AG20443 (cell line): Measurements from ENCODE around the gene UBASH3B.

Experiments
- DNase-seq: peaks from one replicate; pipeline ENCODE4 v3.0.0; 2012; ENCODE audit warnings: low spot score, mixed read lengths

Gene UBASH3B

DNA sequence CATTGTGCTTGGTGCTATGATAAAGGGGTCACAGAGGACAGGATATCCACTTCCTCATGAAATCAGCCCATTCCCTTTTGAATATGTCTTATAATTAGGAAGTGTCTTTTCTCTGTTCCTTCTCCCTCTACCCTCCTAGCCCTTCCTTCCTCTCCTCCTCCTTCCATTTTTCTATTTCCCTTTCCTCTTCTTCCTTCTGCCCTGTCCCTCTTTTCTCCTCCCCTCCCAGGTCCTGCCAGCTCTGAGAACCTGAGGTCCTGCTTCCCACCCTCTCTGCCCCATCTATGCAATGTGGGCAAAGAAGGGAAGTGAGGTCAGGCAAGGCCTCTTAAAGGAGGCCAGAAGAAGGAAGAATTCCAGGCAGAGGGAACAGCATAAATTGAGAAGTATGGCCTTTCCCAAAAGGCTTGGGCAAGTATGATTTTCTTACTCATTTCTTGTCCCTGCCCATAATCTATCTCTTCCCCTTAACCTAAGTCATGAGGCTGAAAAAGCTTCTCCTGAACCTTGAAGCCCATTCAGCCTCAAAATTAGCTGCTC, 7.7 kb upstream of the UBASH3B start:
- no peak for DNase-seq

DNA sequence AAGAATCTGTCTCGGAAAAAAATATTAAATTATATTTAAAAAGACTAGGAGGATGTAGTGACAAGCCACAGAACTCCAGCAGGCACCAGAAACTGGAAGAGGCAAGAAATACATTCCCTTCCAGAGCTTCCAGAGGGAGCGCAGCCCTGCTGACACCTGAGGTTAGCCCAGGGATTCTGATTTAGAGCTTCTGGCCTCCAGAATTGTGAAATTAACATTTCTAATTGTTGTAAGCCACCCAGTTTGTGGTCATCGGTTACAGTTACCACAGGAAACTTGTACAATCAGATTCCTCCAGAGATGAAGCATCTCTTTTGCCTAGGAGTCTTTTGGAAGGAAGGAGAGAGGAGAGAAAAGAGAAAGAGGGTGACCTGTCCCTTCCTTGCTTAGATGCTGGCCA, 6.4 kb upstream of the UBASH3B start:
- DNase-seq, result peak; percentile 68

DNA sequence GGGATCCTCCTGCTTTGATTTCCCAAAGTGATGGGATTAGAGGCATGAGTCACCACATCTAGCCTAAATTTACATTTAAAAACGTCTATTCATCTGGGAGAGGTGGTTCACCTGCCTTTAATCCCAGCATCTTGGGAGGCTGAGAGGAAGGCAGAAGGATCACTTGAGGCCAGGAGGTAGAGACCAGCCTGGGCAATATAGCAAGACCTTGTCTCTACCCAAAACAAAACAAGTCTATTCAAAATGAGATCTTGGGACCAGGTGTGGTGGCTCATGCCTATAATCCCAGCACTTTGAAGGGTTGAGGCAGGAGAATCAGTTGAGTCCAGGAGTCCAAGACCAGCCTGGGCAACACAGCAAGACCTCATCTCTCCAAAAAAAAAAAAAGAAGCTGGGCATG, 4.9 kb upstream of the UBASH3B start:
- no peak for DNase-seq

DNA sequence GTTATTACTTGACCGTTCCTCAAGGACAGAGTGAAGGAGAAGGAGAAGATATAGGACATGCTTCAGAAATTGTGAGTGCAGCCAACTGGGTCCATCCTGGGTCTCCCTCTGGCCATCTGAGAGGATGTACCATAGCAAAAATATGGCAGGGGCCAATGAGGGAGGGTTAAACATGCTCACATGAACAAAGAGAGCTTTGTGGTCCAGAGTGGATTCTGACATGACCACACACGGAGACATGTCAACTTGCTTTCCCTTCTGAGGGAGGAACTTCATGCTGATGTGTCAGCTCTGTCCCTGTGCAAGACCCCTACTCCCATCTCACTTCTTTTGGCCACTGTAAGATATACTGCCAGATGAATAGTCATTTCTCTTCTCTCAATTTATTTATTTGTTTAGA, 3.0 kb upstream of the UBASH3B start:
- no peak for DNase-seq

DNA sequence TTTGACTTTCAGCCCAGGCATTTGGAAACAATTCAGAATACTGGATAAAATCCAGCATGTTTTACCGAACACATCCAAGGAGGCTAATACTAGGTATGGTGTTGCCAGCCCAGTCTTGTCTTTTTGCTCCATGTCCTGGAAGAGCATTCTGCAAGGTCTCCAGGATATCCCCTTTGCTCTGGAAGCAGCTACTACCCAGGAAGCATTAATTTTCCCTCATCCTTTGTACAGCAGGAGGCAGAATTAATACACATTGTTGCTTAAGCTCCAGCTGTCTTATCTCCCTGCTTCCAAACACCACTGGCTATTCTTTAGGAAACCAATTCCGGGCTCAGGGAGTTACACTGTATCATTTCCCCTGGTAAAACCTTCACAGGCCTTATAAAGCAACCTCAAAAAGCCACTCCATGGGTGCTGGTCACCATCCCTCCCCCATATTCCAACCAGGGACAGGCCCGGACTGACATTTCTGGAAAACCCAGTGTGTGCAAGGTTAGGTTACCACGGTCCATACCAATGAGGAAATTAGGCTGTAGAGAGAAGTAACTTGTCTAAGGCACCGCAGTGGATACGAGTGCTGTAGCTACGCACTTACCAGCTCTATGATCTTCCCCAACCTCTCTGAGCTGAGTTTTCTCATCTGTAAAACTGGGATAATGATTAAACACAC, 1.5 kb upstream of the UBASH3B start:
- no peak for DNase-seq

DNA sequence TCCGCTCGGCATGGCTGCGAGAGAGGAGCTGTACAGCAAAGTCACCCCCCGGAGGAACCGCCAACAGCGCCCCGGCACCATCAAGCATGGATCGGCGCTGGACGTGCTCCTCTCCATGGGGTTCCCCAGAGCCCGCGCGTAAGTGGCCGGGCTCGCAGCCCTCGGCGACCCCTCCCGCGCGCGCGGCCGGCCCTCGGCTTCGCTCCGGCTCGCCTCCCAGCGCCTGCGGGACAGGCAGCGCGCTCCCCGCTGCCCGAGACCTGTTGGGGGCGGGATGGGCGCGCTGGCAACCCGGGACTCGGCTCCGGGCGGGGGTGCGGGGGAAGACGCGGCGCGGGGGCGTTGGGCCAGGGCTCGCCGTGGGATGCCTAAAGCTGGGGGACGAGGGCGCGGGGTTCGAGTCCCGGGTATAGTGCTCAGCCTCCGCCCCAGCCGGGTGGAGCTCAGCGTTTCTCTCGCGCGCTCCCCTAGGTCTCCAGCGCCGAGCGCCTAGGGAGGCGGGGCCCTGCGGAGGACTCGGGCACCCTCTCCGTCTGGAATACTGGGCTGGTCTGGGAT, 630 bp downstream of the UBASH3B start:
- peak; percentile 78 for DNase-seq

DNA sequence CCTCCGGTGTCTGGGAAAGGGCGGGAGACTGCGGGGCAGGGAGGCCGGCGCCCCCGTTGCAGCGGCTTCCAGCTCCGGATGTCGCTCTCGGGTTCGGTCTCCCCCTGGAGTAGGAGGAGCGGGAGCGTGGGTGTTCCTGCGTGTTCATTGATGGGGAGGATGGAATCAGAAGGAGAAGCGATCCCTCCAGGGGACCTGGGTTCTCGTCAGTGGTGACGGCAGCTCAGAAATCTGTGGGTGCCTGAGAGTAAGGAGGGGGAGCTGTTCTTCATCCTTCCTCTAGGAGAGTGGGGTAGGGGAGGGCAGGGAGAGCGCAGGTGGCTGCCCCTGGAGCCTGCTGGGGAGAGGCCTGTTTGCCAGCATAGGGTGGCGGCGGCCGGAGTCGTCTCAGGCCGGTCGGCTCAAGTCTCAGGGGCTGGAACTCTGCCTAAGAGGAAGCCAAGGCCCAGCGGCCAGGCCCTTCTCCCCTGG, 1.1 kb downstream of the UBASH3B start:
- DNase-seq, result peak; percentile 40

DNA sequence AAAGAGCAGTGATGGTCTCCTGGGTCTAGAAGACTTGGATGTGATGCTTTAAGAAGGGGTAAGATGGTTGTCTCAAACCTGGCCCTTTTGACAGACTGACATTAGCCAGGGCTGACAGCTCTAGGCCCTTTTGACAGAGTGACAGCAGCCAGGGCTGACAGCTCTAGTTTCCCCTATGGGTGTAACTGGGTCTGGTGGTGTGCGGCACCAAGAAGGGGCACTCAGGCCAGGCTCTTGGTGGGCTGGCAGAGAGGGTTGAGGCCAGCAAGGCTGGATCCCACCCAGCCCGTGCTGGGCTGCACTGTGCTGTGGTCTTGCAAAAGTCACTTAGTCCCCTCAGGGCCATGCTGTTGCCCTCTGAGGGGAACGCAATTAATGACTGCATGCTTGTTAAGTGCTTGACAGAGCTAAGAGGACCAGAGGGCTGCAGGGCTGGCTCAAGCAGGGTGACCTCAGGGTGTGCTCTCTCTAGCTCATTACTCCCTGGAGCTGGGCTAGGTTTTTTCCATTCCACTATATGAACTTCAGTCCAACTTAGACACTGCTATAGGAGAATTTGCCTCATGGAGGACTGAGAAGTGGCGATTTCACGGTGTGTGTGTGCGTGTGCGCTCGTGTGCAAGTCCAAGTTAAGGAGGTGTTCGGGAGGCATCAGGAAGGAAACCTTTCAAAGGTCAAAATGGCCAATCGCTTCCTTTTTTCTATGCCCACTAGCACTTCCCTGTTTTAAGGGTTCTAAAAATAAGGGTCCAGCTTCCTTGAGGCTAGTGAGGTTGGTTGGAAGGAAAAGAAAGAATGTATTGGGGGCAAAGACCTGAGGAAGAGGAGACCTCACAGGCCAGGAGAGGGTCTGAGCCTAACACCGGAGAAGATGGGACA, 4.4 kb downstream of the UBASH3B start:
- no peak for DNase-seq

DNA sequence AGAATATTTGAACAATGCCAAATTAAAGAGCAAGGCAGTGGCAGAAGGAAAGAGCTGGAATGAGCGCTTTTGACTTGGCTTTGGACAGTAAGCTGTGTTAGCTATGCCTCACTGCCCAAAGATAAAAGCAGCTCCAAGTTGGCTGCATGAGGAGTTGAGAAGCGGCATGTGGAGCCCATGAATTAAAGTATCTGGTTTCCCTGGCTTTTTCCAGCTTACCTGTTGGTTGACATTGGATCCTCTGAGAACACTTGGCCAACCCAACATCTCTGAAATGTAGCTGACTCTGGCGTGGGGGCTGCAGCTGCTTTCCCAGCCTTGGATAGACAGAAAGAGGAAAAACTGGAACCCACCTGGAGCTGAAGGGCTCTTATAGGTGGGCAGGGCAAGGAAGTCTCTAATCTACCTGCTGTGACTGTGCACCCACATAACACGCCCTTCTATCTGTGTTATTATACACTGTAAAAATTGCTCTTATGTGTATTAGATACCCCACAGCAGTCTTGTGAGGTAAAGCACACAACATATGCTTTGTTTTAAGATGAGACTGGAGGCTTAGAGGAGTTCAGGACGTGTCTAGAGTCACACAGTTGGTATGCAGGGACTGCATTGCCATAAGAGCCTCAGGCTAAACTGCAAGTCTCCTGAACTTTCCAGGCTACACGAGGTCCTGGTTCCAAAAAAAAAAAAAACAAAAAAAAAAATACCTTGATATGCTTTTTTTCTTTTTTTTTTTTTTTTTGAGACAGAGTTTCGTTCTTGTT, 5.8 kb downstream of the UBASH3B start:
- peak; percentile 78 for DNase-seq

DNA sequence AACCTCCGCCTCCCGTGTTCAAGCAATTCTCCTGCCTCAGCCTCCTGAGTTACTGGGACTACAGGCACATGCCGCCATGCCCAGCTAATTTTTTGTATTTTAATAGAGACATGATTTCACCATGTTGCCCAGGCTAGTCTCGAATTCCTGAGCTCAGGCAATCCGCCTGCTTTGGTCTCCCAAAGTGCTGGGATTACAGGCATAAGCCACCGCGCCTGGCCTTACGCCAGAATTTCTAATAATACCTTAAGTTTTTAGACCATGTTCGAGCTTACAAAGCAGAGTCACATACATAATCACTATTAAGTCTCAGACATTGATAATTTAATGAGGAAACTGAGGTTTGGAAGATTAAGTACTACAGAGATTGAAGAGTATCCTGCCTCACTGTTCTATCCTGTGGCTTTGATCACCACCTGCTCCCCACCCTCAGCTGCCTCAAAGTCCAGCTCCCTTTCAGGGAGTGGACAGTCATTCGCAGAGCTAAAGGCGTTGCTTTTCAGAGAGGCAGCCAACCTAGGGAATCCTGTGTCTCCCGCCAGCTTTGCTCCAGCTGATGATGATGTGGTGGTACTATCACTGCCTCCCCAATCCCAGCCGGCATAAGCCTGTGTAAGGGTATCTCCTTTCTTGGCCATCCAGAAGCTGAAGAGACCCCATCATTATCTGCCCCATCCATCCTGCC, 7.7 kb downstream of the UBASH3B start:
- no peak for DNase-seq

DNA sequence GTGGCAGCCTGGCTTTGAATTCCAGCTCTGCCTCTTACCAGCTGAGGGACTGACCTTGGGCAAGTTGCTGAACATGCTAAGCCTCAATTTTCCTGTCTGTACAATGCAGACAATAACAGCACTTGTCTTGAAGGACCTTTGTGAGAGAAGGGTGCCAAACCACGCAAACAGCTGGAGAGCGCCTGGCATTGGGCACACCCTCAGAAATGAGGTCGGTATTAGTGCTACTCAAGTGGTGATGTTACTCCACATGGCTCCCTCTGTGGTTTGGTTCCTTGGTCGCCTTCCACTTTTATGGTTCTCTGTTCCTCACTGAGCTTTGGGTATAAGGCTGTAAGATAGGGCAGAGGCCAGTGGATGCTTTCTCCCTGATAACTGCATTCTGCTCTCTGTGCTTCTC, 8.2 kb downstream of the UBASH3B start:
- DNase-seq, result peak; percentile 27

DNA sequence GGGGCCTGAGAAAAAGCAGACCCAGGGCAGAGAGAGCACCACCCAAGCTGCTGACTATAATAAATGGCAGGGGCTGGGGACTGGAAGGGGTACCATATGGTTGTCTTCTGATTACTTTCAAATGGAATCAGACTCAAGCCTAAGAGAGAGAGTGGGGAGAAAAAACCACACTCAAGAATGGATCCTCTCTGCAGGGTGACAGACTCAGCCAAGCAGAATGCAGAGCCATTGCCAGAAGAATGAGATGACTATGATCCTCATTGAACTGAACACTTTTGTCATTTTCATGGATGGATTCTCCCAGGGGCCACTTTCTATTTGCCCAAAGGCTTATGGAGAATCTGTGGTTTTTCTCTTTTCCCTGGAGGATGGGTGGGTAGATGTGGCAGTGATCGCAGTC, 8.7 kb downstream of the UBASH3B start:
- DNase-seq, result peak; percentile 27

DNA sequence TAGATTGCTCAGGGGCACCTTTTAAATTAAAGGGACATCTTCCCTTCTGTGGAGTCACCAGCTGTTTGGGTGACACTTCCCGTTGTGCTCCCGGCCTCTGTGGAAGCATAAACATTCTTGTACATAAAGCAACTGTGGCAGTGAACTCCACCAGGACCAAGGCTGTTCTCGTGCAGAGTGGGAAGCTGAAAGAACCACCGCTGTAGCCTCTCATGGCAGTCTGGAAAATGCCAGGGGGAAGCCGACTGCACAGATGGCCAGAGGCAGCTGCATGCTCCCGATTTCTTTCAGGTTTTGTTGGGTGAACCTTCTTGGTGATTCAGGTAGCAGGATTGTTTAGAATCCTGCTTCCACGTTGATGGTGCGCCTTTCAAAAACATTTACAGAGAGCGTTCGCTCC, 10.3 kb downstream of the UBASH3B start:
- no peak for DNase-seq

DNA sequence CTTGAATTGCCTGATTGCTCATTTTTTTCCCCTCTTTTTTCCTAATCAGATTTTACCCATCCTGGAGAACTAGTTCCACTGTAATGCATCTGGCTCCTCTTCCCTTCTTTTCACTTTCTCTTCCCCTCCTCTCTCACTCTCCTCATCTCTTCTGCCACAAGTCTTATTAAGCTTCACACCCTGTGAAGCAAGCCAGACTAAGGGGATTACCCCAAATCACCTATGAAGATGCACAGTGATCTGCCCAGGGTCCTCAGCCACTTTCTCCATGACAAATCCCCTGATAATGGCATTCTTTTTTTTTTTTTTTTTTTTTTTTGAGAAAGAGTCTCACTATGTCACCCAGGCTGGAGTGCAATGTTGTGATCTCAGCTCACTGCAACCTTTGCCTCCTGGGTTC, 11.2 kb downstream of the UBASH3B start:
- DNase-seq, result no peak

DNA sequence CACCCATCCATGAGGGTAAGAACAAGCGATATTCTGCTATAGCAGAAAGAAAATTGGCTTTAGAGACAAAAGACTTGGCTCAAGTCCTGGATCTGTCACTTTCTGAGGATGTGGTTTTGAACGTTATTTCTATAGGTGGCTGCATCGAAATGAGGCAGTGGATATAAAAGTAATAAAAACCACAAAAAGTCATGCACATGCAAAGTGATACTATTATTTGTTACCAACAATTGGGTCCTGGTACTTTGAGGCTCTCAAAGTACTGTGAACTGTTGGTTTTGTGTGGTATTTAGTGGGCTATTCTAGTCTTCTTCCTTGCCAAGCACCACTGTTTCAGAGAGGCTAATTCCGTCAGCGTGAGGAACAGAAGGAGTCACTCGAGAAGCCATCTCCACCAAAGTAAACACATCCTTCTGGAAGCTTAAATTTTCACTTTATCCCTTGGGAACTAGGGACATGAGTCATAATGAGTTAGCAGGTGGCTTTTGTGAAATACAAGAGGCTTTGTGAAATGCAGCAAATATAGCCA, 13.1 kb downstream of the UBASH3B start:
- peak; percentile 24 for DNase-seq

DNA sequence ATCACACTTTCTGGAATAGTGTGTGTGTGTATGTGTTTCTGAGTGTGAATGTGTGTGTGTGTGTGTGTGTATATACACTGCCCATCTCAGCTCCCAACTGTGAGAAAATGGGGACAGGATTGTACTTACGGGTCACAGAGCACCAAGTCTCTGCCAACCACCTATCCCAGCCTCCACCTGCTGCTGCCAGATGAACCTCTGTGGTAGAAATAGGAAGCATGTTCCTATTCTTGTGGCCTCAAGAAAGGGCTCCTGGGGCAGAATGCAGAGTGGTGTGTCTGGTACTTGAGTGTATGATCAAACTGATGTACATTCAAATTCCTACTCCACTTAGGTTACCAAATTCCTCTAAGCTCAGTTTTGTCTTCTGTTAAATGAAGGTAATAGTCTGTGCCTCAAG, 14.6 kb downstream of the UBASH3B start:
- DNase-seq, result no peak

DNA sequence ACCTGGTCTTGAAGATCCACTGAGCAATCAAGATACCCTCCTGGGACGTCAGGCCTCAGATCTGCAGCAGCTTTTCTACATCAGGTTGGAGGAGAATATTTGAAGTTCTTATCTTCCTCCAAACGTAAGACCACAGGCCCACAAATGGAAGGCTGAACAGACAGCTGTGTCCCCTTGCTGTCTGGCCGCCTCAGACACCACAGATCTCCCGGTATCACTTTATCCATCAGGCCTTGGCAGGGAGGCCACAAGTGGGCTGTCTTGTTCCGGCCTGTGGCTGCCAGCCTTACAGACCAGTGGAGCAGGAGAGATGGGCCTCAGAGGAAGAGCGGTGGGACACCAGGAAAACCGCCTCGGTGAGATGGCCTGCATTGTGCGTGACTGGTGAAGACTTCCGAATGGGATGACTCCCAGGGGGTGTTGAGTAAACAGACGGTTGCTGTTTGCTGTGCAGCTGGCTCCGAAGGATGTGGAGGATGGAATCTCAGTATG, 15.9 kb downstream of the UBASH3B start:
- DNase-seq, result peak; percentile 36

DNA sequence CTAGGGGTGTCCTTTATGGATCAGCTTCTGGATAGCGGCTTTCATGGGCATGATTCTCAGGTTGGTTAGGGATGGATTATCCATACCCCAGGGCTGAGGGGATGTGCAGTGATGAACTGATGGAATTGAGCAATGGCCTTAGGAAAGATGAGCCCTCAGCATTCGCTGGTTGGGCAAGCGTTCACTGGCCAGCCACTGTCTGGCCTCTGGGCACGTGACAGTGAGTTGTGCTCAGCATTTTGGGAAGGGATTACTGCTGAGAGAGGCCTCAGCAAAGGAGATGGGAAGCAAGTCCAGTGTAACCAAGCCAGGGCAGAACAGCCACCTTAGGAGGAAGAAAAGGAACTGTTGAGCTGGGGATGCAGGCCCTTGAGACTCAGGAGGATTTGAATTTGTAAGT, 17.4 kb downstream of the UBASH3B start:
- DNase-seq, result no peak

DNA sequence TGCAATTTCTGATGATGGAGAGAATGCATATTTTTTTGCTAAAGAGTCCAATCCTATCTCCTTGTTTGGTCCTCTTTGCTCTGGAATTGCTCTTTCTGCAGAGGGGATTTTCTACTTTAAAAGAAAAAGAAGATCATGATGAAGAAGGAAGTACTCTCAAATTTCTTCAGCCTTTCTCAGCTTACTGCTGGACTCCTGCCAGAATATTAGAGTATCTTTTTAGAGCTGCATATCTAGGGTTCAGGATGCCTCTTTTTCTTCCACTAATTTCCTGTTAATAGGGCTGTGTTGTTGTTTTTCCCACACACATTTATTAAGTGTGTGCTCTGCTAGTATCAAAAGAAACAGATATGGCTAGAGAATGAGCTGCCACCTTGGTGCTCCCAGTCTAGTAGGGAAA, 18.2 kb downstream of the UBASH3B start:
- no peak for DNase-seq

DNA sequence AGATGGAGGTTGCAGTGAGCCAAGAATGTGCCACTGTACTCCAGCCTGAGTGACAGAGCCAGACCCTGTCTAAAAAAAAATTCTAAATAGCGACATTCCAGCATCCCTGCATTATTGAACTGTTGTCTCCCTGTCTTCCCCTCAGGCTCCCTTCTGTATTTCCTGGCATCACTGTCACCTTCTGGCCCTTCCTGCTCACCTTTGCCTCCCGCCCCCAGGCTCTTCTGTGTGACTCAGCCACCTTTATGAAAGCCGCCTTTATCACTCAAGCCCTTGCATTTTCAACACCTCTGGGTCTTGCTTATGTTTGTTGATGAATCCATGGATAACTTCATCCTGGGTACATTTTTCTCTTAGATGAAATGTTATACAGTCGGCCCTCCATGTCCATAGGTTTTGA, 21.1 kb downstream of the UBASH3B start:
- no peak for DNase-seq

DNA sequence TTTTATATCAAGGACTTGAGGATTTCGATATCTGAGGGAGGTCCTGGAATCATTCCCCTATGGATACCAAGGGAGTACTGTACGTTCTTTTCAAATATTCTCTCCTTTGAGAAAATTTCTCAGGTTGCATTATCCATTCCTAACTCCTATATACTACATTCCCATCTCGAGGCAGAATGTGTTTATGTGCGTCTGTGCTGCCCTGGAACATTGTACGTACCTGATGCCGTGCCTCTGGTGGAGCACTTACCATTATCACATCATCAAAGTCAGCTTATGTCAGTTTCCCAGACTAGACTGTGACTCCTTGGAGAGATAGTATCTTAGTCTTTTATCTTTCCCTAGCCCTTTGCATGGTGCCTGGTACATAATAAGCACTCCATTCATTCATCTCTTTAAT, 21.7 kb downstream of the UBASH3B start:
- DNase-seq, result no peak
